ENCODE results near the gene LETM1.

The LETM1 gene

GRCh38 chr4:1778642-1779392 lies 77.1 kb downstream of the LETM1 start:
- intact Hi-C loops (cut with micrococcal nuclease): no loop called here
- Mint-ChIP-seq H3K9me3 (no peaks in the 10 kb centered on the region), H3K36me3 (ENCODE audit: low read depth) (no peaks in the 10 kb centered on the region), H3K27me3 (peaks cover 2% of the 10 kb centered on the region), H3K27ac (no peak overlapping the region), H3K4me3 (no peak overlapping the region), H3K4me1 (ENCODE audit: low read depth) (no peaks in the 10 kb centered on the region)

GRCh38 chr4:1777822-1778641 lies 77.9 kb downstream of the LETM1 start:
- peaks cover 2% of the 10 kb centered on the region for H3K27me3 Mint-ChIP-seq

GRCh38 chr4:1776521-1777161 lies 79.3 kb downstream of the LETM1 start:
- H3K27ac Mint-ChIP-seq: no peak overlapping the region
- intact Hi-C loops (cut with micrococcal nuclease): no loop called here
- H3K27me3 Mint-ChIP-seq: peaks cover 12% of the 10 kb centered on the region
- H3K9me3 Mint-ChIP-seq: no peaks in the 10 kb centered on the region
- no peak overlapping the region for H3K4me3 Mint-ChIP-seq
- H3K4me1 Mint-ChIP-seq (ENCODE audit: low read depth): no peaks in the 10 kb centered on the region
- H3K36me3 Mint-ChIP-seq (ENCODE audit: low read depth): no peaks in the 10 kb centered on the region

More at GRCh38 chr4:1777822-1778641, 77.9 kb downstream of the LETM1 start:
- no peaks in the 10 kb centered on the region for H3K9me3 Mint-ChIP-seq
- H3K4me1 Mint-ChIP-seq (ENCODE audit: low read depth): no peaks in the 10 kb centered on the region
- no peaks in the 10 kb centered on the region for H3K36me3 Mint-ChIP-seq (ENCODE audit: low read depth)
- no peak overlapping the region for H3K4me3 Mint-ChIP-seq
- H3K27ac Mint-ChIP-seq: no peak overlapping the region
- intact Hi-C loops (cut with micrococcal nuclease): no loop called here

GRCh38 chr4:1775731-1776500 lies 80.0 kb downstream of the LETM1 start:
- intact Hi-C loops (cut with micrococcal nuclease): no loop called here
- no peaks in the 10 kb centered on the region for H3K36me3 Mint-ChIP-seq (ENCODE audit: low read depth)
- H3K27ac Mint-ChIP-seq: no peak overlapping the region
- H3K9me3 Mint-ChIP-seq: no peaks in the 10 kb centered on the region
- H3K4me1 Mint-ChIP-seq (ENCODE audit: low read depth): no peaks in the 10 kb centered on the region
- peaks cover 18% of the 10 kb centered on the region for H3K27me3 Mint-ChIP-seq
- no peak overlapping the region for H3K4me3 Mint-ChIP-seq

- Mint-ChIP-seq H3K36me3 (ENCODE audit: low read depth) (no peaks in the 10 kb centered on the region), H3K27me3 (peaks cover 37% of the 10 kb centered on the region), H3K9me3 (no peaks in the 10 kb centered on the region), H3K4me1 (ENCODE audit: low read depth) (no peaks in the 10 kb centered on the region), H3K27ac (no peak overlapping the region), H3K4me3 (no peak overlapping the region)
- intact Hi-C loops (cut with micrococcal nuclease): no loop called here
Measured at GRCh38 chr4:1773754-1774153, 82.2 kb downstream of the LETM1 start.

GRCh38 chr4:1772853-1773538 lies 83.0 kb downstream of the LETM1 start:
- intact Hi-C loops (cut with micrococcal nuclease): no loop called here
- no peaks in the 10 kb centered on the region for H3K9me3 Mint-ChIP-seq
- H3K27ac Mint-ChIP-seq: no peak overlapping the region
- H3K36me3 Mint-ChIP-seq (ENCODE audit: low read depth): no peaks in the 10 kb centered on the region
- H3K27me3 Mint-ChIP-seq: peaks cover 45% of the 10 kb centered on the region
- no peak overlapping the region for H3K4me3 Mint-ChIP-seq
- no peaks in the 10 kb centered on the region for H3K4me1 Mint-ChIP-seq (ENCODE audit: low read depth)

GRCh38 chr4:1771555-1772305 lies 84.2 kb downstream of the LETM1 start:
- no peaks in the 10 kb centered on the region for H3K4me1 Mint-ChIP-seq (ENCODE audit: low read depth)
- H3K36me3 Mint-ChIP-seq (ENCODE audit: low read depth): no peaks in the 10 kb centered on the region
- no peak overlapping the region for H3K4me3 Mint-ChIP-seq
- intact Hi-C loops (cut with micrococcal nuclease): no loop called here
- H3K27me3 Mint-ChIP-seq: peaks cover 45% of the 10 kb centered on the region
- no peak overlapping the region for H3K27ac Mint-ChIP-seq
- H3K9me3 Mint-ChIP-seq: no peaks in the 10 kb centered on the region

GRCh38 chr4:1770791-1771231 lies 85.1 kb downstream of the LETM1 start:
- intact Hi-C loops (cut with micrococcal nuclease): no loop called here
- Mint-ChIP-seq H3K27me3 (peaks cover 54% of the 10 kb centered on the region), H3K27ac (no peak overlapping the region), H3K9me3 (no peaks in the 10 kb centered on the region), H3K4me3 (no peak overlapping the region), H3K36me3 (ENCODE audit: low read depth) (no peaks in the 10 kb centered on the region), H3K4me1 (ENCODE audit: low read depth) (no peaks in the 10 kb centered on the region)

GRCh38 chr4:1770245-1770644 lies 85.7 kb downstream of the LETM1 start:
- no peak overlapping the region for H3K4me3 Mint-ChIP-seq
- intact Hi-C loops (cut with micrococcal nuclease): no loop called here
- H3K27ac Mint-ChIP-seq: no peak overlapping the region
- H3K36me3 Mint-ChIP-seq (ENCODE audit: low read depth): no peaks in the 10 kb centered on the region
- peaks cover 59% of the 10 kb centered on the region for H3K27me3 Mint-ChIP-seq
- no peaks in the 10 kb centered on the region for H3K9me3 Mint-ChIP-seq
- H3K4me1 Mint-ChIP-seq (ENCODE audit: low read depth): no peaks in the 10 kb centered on the region

- no peak overlapping the region for H3K27ac Mint-ChIP-seq
- H3K4me1 Mint-ChIP-seq (ENCODE audit: low read depth): no peaks in the 10 kb centered on the region
- peaks cover 65% of the 10 kb centered on the region for H3K27me3 Mint-ChIP-seq
- intact Hi-C loops (cut with micrococcal nuclease): no loop called here
- no peak overlapping the region for H3K4me3 Mint-ChIP-seq
- H3K36me3 Mint-ChIP-seq (ENCODE audit: low read depth): no peaks in the 10 kb centered on the region
- H3K9me3 Mint-ChIP-seq: no peaks in the 10 kb centered on the region
Measured at GRCh38 chr4:1769692-1770091, 86.3 kb downstream of the LETM1 start.

GRCh38 chr4:1768367-1769034 lies 87.5 kb downstream of the LETM1 start:
- Mint-ChIP-seq H3K36me3 (ENCODE audit: low read depth) (no peaks in the 10 kb centered on the region), H3K27me3 (peaks cover 77% of the 10 kb centered on the region), H3K4me3 (no peak overlapping the region), H3K4me1 (ENCODE audit: low read depth) (no peaks in the 10 kb centered on the region), H3K27ac (no peak overlapping the region), H3K9me3 (no peaks in the 10 kb centered on the region)
- intact Hi-C loops (cut with micrococcal nuclease): no loop called here

- Mint-ChIP-seq H3K4me1 (ENCODE audit: low read depth) (no peaks in the 10 kb centered on the region), H3K27me3 (peaks cover 82% of the 10 kb centered on the region), H3K36me3 (ENCODE audit: low read depth) (no peaks in the 10 kb centered on the region), H3K4me3 (peak overlapping the region; percentile 56), H3K9me3 (no peaks in the 10 kb centered on the region), H3K27ac (no peak overlapping the region)
- intact Hi-C loops (cut with micrococcal nuclease): no loop called here
Measured at GRCh38 chr4:1767770-1768366, 88.1 kb downstream of the LETM1 start.

Measured in dendritic cell treated with granulocyte-macrophage colony-stimulating factor and Interleukin-4, amounts not matched to agents 40 ng/mL and 50 ng/mL, for 4 days (primary cell).